ENCODE measurements around the gene C9orf43. TPM values are rescaled to one million over a fixed set of nuclear protein-coding genes. Genes with fewer than 3 reads are reported as not detected.

Gene C9orf43
- total and polyA plus RNA-seq, 9 of the 15 experiments (the other 6 are each of a cell fraction or from before 2014, with no cell fraction given), result 0.21 to 0.58 (median 0.33) TPM

DNA sequence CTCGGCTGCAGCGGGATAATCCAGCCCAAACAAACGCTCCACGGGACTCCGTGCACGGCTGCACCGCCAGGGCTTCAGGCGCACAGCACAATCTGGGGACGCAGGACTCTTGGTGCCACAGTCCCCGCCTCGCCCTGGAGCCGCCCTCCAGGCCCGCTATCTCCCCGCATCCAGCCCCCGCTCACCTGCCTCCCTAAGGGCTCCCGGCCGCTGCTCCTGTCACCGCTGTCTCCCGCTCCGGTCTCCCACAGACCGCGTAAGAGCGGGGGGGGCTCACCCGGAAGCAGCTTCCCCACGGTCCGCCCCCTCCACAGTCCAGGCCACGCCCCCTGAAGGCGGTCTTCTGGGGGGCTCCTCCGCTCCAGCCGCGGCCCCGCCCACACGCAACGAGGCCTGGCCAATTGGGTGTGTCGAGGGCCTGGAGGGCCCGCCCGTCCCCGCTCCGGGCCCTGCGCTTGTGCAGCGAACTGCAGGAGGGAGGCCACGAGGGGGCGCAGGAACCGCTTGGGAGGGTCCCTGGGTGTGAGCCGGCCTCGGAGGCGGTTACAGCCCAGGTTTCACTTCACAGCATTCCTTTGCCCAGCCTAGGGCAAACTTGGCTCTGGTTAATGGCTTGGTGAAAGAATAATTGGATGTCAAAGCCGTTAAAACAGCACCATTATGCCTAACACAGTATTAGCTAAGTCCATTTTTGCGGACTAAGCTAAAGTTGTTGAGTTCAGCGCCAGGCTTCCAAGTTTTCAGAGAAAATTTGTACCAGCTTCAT is 9.3 kb upstream of the C9orf43 start, which contains the start of gene ALAD (continued):
- TF ChIP-seq, protein P1, sequence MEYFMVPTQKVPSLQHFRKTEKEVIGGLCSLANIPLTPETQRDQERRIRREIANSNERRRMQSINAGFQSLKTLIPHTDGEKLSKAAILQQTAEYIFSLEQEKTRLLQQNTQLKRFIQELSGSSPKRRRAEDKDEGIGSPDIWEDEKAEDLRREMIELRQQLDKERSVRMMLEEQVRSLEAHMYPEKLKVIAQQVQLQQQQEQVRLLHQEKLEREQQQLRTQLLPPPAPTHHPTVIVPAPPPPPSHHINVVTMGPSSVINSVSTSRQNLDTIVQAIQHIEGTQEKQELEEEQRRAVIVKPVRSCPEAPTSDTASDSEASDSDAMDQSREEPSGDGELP (CRISPR knock-in tag; IDR thresholded peaks at IDR 0.05; ENCODE audit: borderline replicate concordance), result peak; percentile 85; the same call in 1 of the 2 replicates
- TF ChIP-seq, protein P2, sequence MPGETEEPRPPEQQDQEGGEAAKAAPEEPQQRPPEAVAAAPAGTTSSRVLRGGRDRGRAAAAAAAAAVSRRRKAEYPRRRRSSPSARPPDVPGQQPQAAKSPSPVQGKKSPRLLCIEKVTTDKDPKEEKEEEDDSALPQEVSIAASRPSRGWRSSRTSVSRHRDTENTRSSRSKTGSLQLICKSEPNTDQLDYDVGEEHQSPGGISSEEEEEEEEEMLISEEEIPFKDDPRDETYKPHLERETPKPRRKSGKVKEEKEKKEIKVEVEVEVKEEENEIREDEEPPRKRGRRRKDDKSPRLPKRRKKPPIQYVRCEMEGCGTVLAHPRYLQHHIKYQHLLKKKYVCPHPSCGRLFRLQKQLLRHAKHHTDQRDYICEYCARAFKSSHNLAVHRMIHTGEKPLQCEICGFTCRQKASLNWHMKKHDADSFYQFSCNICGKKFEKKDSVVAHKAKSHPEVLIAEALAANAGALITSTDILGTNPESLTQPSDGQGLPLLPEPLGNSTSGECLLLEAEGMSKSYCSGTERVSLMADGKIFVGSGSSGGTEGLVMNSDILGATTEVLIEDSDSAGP (CRISPR knock-in tag; IDR thresholded peaks at IDR 0.05), result peak; percentile 47; the same call in 1 of the 2 replicates
- TF ChIP-seq, protein P3, sequence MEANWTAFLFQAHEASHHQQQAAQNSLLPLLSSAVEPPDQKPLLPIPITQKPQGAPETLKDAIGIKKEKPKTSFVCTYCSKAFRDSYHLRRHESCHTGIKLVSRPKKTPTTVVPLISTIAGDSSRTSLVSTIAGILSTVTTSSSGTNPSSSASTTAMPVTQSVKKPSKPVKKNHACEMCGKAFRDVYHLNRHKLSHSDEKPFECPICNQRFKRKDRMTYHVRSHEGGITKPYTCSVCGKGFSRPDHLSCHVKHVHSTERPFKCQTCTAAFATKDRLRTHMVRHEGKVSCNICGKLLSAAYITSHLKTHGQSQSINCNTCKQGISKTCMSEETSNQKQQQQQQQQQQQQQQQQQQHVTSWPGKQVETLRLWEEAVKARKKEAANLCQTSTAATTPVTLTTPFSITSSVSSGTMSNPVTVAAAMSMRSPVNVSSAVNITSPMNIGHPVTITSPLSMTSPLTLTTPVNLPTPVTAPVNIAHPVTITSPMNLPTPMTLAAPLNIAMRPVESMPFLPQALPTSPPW (CRISPR knock-in tag; IDR thresholded peaks at IDR 0.05), result peak; percentile 100
- TF ChIP-seq ZNF57 (CRISPR knock-in tag; IDR thresholded peaks at IDR 0.05) (no peak), ETV6 (IDR thresholded peaks at IDR 0.05; ENCODE audit: borderline replicate concordance in 1 of 2, low read depth in 2 of 2, low read length in 1 of 2) (no peak), ETV6 (CRISPR knock-in tag; IDR thresholded peaks at IDR 0.05; ENCODE audit: borderline replicate concordance) (no peak), KDM4B (IDR thresholded peaks at IDR 0.05; ENCODE audit: borderline replicate concordance in 2 of 2, low read depth in 1 of 2) (peak in 1 of 2 experiments; percentile 91; a peak in 2 of 4 replicates), RBM25 (IDR thresholded peaks at IDR 0.05; ENCODE audit: low read depth, low read length, severe bottlenecking) (peak; percentile 63), RBM15 (IDR thresholded peaks at IDR 0.05; ENCODE audit: insufficient read depth, low read length) (no peak), ZNF224 (CRISPR knock-in tag; IDR thresholded peaks at IDR 0.05) (no peak), RBBP5 (IDR thresholded peaks at IDR 0.05; ENCODE audit: borderline replicate concordance, insufficient read depth, low read length, poor library complexity, severe bottlenecking) (peak; percentile 89), C11orf30 (IDR thresholded peaks at IDR 0.05; ENCODE audit: low read depth) (peak; percentile 46; the same call in 1 of the 2 replicates), ZNF780A (CRISPR knock-in tag; IDR thresholded peaks at IDR 0.05) (no peak), CTBP1 (IDR thresholded peaks at IDR 0.05; ENCODE audit: borderline replicate concordance) (peak; percentile 85; the same call in 1 of the 2 replicates), HOXB6 (CRISPR knock-in tag; IDR thresholded peaks at IDR 0.05; ENCODE audit: borderline replicate concordance) (no peak)
- TF ChIP-seq, protein P4, sequence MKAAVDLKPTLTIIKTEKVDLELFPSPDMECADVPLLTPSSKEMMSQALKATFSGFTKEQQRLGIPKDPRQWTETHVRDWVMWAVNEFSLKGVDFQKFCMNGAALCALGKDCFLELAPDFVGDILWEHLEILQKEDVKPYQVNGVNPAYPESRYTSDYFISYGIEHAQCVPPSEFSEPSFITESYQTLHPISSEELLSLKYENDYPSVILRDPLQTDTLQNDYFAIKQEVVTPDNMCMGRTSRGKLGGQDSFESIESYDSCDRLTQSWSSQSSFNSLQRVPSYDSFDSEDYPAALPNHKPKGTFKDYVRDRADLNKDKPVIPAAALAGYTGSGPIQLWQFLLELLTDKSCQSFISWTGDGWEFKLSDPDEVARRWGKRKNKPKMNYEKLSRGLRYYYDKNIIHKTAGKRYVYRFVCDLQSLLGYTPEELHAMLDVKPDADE (conservative IDR thresholded peaks at IDR 0.05; ENCODE audit: control insufficient read depth, low read depth, low read length), result peak; percentile 87
- TF ChIP-seq, protein P5, sequence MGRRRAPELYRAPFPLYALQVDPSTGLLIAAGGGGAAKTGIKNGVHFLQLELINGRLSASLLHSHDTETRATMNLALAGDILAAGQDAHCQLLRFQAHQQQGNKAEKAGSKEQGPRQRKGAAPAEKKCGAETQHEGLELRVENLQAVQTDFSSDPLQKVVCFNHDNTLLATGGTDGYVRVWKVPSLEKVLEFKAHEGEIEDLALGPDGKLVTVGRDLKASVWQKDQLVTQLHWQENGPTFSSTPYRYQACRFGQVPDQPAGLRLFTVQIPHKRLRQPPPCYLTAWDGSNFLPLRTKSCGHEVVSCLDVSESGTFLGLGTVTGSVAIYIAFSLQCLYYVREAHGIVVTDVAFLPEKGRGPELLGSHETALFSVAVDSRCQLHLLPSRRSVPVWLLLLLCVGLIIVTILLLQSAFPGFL (CRISPR knock-in tag; IDR thresholded peaks at IDR 0.05), result 0 out of 2 replicates have a peak, but pooled peaks have one; percentile 61
- TF ChIP-seq, protein P6, sequence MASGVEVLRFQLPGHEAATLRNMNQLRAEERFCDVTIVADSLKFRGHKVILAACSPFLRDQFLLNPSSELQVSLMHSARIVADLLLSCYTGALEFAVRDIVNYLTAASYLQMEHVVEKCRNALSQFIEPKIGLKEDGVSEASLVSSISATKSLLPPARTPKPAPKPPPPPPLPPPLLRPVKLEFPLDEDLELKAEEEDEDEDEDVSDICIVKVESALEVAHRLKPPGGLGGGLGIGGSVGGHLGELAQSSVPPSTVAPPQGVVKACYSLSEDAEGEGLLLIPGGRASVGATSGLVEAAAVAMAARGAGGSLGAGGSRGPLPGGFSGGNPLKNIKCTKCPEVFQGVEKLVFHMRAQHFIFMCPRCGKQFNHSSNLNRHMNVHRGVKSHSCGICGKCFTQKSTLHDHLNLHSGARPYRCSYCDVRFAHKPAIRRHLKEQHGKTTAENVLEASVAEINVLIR (CRISPR knock-in tag; IDR thresholded peaks at IDR 0.05), result 0 out of 2 replicates have a peak, but pooled peaks have one; percentile 27
